Panc1 (cell line): Measurements from ENCODE around the gene COG3.

Source experiments
- CTCF ChIP-seq: fragments of 450-650 bp; IDR thresholded peaks from 2 replicates; pipeline ENCODE4 v1.5.1; 2017; ENCODE audit warnings: mild to moderate bottlenecking
- POLR2AphosphoS5 ChIP-seq: IDR thresholded peaks from 2 replicates; pipeline ENCODE4 v1.6.1; 2012; ENCODE audit warnings: mild to moderate bottlenecking, low read depth, low read length, moderate library complexity
- SIN3A ChIP-seq: IDR thresholded peaks from 2 replicates; pipeline ENCODE4 v1.6.1; 2012; ENCODE audit warnings: low read depth, mild to moderate bottlenecking, low read length, moderate library complexity, borderline replicate concordance; ENCODE audit not compliant: insufficient read depth
- TF ChIP-seq, protein P1 (sequence below), 2 experiments: IDR thresholded peaks; 2 replicates each; pipeline ENCODE4 v1.6.1; 2011 to 2012; ENCODE audit warnings: low read depth in 2 of 2, control low read depth in 1 of 2, low read length in 1 of 2, mild to moderate bottlenecking in 1 of 2, moderate library complexity in 1 of 2; ENCODE audit not compliant: insufficient read depth in 1 of 2

GRCh38 chr13:45417790-45418534, 46.8 kb upstream of the COG3 start, which contains the start of gene SLC25A30:
- TF ChIP-seq CTCF (no peak), POLR2AphosphoS5 (peak; percentile 71), SIN3A (no peak)
- TF ChIP-seq, protein P1, sequence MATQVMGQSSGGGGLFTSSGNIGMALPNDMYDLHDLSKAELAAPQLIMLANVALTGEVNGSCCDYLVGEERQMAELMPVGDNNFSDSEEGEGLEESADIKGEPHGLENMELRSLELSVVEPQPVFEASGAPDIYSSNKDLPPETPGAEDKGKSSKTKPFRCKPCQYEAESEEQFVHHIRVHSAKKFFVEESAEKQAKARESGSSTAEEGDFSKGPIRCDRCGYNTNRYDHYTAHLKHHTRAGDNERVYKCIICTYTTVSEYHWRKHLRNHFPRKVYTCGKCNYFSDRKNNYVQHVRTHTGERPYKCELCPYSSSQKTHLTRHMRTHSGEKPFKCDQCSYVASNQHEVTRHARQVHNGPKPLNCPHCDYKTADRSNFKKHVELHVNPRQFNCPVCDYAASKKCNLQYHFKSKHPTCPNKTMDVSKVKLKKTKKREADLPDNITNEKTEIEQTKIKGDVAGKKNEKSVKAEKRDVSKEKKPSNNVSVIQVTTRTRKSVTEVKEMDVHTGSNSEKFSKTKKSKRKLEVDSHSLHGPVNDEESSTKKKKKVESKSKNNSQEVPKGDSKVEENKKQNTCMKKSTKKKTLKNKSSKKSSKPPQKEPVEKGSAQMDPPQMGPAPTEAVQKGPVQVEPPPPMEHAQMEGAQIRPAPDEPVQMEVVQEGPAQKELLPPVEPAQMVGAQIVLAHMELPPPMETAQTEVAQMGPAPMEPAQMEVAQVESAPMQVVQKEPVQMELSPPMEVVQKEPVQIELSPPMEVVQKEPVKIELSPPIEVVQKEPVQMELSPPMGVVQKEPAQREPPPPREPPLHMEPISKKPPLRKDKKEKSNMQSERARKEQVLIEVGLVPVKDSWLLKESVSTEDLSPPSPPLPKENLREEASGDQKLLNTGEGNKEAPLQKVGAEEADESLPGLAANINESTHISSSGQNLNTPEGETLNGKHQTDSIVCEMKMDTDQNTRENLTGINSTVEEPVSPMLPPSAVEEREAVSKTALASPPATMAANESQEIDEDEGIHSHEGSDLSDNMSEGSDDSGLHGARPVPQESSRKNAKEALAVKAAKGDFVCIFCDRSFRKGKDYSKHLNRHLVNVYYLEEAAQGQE (IDR thresholded peaks at IDR 0.05; ENCODE audit: insufficient read depth in 1 of 2, low read depth in 2 of 2, low read length in 1 of 2), result no peak
